GM19468 (cell line): ENCODE data around the gene BPI.
"Not testable (repeated sequence)": the region's sequence is repeated elsewhere in the genome, so short reads cannot be mapped to it uniquely, and the experiment has no call there.

ENCODE experiments used
- ATAC-seq: cut with Tn5 transposase; IDR thresholded peaks from one replicate; pipeline ENCODE4 v1.9.1; 2021; ENCODE audit warnings: mild to moderate bottlenecking, moderate library complexity, moderate number of reproducible peaks; ENCODE audit not compliant: unreplicated experiment; ENCODE audit errors: extremely low read depth

BPI gene

DNA sequence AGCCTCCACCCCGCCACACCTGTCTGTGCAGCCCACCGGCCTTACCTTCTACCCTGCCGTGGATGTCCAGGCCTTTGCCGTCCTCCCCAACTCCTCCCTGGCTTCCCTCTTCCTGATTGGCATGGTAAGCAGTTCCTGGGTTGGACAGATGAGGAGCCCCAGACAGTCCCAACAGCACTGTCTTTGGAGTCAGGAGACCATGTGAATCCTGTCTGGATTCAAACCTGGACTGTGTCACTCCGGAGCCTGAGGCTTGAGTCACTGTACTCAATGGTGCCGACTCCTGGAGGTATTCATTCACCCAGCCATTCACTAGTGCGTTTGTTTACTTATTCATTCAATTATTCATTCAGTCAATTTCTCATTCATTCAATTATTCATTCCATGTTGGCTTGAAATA lies 22.4 kb downstream of the BPI start:
- ATAC-seq, result no peak

DNA sequence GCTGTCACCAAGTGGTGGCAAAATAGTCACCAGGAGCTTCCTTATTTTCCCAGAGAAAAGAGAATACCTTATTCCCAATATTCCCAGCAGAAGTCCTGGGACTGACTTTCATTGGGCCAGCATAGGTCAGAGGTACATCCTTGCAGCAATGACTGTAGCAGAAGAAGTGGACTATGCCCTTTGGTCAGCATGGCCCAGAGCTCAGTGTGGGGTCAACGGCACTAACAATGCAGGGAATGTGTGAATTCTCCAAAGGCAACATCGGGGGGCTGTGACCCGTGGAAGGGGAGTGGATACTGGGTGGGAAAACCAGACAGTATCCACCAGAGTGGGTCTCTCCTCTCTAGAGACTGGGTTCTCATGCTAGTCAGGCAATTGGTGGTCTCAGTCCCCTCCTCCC lies 26.7 kb downstream of the BPI start:
- no peak for ATAC-seq

DNA sequence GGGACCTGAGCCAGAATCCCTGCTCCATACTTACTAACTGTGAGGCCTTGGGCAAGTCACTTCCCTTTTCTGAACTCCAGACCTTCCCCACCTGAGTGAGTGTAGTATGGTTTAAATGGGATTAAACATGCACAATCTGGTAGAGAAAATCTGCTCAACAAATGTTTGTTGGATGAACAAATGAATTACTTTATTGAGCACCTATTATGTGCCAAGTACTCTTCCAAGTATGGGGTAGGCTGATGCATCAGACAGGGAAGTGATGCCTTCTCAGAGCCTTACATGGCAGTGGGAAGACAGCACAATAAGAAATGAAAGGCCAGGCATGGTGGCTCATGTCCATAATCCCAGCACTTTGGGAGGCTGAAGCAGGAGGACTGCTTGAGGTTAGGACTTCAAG lies 27.3 kb downstream of the BPI start:
- ATAC-seq, result no peak

DNA sequence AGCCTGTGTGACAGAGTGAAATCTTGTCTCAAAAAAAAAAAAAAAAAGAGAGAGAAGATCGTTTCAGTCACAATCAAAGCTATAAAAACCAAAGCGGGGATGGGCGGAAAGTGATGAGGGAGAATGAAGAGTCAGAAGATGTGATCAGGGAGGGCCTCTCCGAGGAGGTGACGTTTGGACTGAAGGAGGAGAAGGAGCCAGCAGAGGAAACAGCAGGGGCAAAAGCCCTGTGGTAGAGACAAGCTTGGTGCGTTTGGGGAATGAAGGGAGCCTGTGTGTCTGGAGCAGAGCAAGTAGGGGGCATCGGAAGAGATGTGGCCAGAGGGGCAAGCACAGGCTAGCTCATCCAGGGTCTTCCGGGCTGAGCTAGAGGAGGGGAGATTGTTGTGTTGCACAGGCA lies 27.9 kb downstream of the BPI start:
- no peak for ATAC-seq

DNA sequence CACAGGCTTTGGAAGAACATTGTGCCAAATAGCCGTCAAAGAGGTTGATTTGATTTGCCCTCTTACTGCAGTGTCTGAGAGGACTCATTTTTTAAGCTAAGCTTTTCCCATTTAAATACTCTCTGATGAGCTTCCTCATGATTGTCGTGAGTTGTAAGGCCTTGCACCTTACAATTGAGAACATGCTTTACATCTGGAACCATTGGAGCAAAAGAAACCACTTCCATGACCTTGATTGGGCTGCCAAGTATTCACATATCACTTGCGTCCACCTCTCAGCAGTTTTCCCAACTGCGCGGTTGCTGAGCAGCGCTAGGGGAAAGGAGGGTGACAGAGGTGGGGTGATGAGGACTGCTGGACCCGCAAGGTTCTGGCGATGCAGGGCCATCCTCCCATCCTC lies 30.1 kb downstream of the BPI start:
- ATAC-seq, result no peak

DNA sequence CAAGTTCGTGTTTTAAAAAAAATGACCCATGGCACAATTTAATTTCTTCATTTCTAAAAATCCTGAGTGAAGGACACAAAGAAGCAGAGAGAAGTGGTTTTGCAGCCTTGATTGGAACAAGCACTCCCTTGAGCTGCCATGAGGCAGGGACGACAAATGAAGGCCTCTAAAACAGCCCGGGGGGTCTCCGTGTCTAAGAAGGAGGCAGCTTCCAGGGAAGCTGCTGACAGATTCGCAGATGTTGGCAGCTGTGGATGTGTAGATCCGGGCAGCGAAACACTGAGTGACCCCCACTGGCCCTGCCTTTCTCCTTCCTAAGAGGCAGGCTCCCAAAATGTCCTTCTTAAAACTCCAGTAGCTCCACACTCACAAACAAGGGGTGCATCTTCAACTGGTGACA lies 32.8 kb downstream of the BPI start:
- no peak for ATAC-seq

DNA sequence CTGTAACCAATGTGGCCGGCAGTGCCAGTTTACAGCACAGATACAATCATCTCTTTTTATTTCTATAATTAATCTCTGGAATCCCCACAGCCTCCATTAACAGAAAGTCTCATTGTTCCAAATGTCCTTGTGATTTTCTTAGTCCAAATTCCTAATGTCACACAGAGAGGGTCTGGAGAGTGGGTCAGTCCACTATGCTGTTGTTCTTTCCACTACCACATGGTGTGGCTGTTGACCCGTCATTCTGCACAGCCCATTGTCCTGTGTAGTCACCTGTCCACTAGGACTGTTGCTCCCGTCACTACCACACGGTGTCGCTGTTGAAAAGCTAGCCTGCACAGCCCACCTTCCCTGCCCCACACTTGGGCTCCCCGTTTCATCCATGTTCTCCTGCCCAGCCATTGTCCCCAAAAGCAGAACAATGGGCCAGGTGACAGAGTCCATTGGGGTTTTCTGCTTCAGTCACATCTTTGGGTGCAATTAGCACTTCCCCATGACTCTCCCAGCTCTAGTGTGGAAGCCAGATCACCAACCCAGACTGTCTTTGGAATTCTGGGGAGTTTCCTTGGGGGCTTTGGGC lies 33.7 kb downstream of the BPI start:
- ATAC-seq, result no peak

DNA sequence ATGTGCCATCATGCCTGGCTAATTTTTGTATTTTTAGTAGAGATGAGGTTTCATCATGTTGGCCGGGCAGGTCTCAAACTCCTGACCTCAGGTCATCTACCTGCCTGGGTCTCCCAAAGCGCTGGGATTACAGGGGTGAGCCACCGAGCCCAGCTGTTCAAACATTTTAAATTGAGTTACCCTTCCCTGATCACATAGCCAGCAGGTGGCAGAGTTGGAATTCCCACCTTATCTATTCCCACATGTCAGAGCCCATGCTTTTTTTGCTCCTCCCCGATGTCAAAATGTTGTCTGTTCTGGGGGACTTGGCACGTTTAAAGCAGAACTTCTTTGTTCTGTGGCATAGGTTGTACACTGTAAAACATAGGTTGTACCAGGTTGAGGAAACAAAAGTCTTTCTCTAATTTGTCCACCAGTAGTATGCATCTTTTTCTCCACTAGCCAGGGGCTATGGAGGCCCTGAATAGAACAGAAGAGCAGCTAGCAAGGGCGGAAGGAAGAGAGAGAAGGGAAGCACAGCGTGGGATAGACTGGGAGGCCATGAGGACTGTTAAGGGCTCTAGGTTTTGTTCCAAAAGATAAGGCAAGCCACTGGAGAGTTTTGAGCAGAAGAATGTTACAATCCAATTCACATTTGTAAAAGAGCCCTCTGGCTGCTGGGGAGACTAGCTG lies 35.0 kb downstream of the BPI start:
- ATAC-seq, result no peak

DNA sequence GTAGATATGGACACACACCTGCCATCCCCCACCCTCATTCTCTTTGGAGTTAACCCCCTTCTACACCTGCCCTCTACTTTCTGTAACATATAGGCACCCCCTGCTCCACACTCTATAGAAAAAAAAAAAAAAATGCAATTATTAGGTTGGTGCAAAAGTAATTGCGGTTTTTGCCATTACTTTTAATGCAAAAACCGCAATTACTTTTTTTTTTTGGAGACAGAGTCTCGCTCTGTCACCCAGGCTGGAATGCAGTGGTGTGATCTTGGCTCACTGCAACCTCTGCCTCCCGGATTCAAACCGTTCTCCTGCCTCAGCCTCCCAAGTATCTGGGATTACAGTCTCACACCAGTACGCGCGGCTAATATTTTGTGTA lies 35.6 kb downstream of the BPI start:
- not testable (repeated sequence) for ATAC-seq

DNA sequence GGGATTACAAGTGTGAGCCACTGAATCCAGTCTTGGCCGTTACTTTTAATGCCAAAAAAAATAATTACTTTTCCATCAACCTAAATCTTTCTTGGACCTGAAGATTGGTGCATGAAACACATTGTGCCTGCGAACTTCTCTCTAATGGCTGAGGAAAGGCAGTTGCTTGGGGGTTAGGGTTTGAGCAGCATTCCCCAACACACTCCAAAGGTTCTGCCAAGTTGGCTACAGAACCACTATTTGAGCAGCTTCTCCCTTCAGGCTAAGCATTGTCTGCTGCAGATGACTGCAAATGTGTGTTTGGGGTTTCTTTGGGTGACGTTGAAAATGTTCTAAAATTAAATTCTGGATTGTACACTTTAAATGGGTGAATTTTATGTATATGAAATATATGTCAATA lies 36.0 kb downstream of the BPI start:
- no peak for ATAC-seq

DNA sequence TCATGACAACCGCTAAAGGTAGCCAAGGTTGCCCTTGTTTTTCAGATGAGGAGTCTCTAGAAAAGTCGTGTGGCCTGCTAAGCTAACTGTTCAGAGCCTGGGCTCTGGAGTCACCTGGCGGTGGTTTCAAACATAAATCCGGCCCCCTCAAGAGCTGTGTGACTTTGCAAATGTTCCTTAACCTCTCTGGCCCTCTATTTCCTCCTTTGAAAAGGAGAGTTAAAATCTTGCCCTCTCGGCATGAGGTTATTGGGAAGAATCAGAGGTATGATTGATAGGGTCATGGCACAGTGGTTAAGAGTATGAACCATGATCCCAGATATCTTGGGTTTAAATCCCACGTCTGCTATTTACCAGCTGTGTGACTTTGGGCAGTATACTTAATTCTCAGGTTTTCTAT lies 36.7 kb downstream of the BPI start:
- no peak for ATAC-seq

DNA sequence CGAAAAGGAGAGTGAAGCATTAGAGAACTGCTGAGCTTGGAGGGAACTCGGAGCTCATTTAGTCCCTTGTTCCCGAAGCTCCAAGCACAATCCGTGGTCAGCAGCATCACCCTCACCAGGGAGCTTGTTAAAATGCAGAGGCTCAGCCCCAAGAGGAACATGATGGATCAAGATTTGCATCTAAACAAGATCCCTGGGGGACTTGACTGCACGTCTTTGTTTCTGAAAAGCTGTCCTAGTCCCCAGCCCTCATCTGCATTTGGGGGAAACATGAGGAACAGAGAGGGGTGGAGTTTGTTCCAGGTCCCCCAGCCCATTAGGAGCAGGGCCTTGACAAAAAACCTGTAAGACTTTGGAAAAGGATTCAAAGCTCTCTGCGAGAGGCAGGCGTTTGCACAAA lies 38.3 kb downstream of the BPI start:
- ATAC-seq, result no peak

DNA sequence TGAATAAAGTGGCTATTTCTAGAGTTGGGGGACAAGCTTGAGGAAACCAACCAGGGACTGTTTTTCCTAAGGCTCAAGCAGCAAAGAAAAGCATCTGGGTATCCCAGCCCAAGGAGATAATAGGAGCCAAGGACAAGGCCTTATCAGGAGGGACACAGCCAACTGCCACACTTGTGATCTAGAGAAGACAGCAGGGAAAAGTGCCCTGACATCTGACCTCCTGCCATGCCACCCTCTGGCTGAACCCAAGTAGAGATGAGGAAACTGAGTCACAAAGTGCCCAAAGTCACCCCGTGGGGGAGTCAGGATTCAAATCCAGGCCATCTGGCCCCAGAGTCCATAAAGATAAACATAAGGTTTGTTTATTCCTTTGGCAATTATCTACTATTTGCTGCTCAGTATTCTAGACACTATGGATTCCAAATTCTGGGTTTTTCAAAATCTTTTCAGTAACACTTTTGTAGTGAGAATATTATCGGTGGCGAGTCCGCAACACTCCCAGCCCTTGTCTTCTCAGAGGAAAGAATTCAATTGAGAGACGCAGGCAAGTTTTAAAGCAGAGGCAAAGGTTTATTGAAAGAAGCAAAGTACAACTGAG lies 38.9 kb downstream of the BPI start:
- ATAC-seq, result no peak

DNA sequence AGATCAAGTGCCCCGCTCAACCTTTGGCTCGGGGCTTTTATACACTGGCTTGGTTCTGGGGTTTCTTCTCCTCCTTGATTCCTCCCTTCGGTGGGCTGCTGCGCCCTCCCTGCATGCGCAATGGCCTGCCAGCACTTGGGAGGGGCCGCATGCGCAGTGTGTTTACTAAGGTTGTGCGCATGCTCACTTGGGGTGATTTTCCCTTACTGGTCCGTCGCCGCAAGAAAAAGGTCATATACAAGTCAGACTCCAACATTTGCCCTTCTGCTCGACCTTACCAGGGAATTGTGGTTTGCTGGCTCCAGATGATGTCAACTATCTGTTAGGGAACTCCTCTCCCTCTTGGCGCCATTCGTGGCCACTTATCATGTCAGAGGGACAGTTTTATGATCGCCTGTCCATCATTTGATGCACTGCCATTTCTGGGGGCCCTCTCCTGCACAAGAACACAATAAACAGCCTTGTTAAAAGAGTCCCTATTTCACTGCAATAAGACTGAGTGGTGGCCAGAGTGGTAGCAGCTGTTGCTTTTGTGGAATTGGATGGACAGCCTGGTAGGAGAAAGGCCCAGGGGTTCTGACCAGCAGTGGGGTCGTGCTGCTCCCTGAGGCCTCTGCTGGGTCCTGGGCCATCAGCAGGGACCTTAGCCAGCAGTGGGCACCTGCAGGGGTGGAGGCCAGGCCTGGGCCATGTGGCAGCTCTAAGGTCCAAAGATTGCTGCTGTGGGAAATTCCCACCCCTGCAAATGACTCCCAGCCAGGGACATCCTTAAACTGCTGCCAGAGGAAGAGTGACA lies 39.6 kb downstream of the BPI start:
- ATAC-seq, result no peak

DNA sequence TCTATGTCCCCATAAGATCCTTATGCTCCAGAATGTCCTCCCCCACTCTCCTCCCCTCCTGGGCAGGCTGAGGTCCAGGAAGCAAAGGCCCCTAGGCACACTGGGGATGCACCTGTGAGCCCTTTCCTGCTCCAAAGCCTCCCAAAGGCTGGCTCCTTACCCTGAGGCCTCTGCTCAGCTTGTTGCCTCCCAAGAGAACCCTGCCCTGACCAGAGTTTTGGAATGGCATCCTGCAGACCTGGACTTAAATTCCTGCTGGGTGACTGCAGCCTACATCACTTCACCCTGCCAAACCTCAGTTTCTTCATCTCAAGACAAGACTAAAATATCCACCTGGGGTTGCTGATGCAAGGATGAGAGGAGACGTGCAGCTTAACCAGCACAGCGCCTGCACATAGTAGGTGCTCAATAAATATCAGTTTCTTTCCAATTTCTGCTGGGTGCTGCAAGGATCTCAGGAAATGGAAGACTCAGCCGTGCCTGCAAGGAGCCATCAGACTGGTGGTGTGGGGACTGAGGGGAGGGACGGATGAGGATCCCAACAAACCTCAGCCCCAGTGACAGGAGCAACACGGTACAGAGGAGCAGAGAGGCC lies 40.2 kb downstream of the BPI start:
- ATAC-seq, result no peak

DNA sequence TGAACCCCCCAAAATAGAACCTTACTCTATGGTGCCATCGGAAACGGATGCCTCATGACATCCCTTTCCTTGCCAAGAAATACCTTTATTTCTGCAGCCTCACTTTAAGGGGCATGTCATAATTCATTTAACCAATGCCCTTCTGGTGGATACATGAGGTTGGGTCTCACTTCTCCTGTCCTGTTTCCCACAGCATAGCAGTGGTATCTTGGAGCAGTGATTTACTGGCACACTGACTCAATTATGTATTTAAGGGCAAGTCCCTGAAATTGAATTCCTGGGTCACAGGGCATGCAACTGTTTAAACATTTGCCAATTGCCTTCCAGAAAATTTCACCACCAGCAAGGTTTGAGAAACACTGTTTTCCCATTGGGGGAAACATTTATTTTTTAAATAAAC lies 41.7 kb downstream of the BPI start:
- ATAC-seq, result no peak

DNA sequence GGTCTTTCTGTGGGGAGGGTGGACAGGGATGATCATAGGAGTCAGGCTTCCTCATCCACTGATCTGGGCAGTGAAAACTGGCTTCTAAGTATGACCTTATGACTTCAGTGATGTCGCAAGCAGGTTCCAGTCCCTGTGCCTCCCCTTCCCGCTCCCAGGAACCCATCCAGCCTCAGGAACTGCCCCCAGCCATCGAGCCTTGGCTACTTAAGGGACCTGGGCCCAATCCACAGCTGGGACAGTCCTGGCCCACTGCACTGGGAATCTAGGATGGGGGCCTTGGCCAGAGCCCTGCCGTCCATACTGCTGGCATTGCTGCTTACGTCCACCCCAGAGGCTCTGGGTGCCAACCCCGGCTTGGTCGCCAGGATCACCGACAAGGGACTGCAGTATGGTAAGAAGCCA lies 42.3 kb downstream of the BPI start, which contains the start of gene LBP:
Gene LBP, plus strand, starts transcription at position 236 of the 405 bp plus-strand sequence. Its CDS starts 35 bp downstream, at position 271.
- ATAC-seq, result no peak

DNA sequence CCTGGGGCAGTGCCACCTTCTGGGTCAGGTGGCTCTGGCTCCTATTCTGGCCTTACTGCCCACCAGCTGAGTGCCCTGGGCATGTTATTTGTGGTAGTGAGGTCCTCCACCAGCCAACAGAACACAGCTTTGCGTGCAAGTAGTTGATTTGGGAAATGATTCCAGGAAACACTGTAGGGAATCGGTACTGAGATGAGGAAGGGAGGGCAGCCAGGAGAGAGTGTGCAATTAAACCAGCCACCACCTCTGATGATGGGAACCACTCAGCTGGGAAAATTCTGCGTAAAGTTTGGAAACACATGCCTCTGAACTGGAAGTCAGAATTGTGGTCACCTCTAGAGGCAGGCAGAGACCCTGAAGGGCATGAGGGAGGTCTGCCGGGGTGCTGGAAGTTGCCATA lies 42.8 kb downstream of the BPI start:
- ATAC-seq, result no peak

DNA sequence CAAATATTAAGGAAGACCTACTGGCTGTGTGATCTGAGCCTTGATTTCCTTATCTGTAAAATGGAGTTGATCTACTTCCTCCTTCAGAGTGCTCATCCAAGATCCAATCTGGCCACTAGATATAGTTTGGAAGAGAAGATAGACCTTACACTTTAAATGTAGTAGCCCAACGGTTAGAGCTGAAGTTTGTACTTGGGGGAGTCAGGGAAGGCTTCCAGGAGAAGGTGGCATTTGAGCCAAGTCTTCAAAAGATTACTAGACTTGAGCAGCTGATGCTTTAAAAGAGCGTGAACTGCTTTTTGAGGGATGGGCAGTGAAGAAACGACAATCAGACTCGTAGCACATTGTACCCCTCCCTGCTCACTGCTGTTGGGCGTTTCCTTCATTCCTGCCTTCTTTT lies 45.9 kb downstream of the BPI start:
- ATAC-seq, result no peak

DNA sequence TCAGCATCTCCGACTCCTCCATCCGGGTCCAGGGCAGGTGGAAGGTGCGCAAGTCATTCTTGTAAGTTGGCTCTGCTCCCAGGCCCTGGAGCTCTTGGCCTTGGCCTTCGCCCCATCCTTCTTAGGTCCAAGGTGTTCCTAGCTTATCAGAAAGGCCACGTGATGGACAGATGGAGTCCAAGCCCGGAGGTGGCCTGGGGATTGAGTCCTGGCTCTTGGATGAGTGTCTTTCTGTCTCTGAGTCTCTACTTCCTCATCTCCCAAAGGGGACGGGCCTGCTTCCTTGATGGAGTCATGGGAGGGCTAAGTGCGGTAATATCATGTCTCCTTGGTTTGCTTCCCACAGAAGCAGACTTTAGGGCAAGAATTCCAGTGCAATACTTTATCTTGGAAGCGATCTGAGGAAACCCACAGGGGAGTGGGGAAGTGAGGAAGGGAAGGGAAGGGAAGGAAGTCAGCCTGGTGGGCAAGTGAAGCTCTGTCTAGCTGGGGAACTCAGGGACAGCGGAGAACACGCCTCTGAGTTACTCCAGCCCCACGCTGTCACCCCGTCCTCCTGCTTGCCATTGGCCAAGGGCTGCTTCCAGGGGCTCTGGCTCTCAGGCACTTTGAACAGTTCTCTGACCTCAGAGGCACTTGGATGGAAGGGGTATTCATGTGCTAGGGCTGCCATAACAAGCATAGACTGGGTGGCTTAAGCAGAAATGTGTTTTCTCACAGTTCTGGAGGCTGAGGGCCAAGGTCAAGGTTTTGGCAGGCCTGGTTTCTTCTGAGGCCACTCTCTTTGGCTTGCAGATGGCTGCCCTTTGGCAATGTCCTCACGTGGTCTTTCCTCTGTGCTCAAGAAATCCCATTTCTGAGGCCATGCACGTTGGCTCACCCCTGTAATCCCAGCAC lies 47.2 kb downstream of the BPI start:
- ATAC-seq, result no peak
